Left ventricle myocardium inferior (tissue), 1 donor: ENCODE results near the gene SLC8A1. TPM values are rescaled to one million over a fixed set of nuclear protein-coding genes. Genes with fewer than 3 reads are reported as not detected.

Experiments
- DNase-seq: peaks from one replicate; pipeline ENCODE4 v3.0.0-alpha.2; 2020
- H3K27ac ChIP-seq: fragments of 200-600 bp; replicated peaks from 2 replicates; pipeline ENCODE4 v1.8.0; 2021
- H3K27me3 ChIP-seq: fragments of 200-600 bp; 2 replicates; pipeline ENCODE4 v1.8.0; 2021; ENCODE audit warnings: low read depth
- H3K36me3 ChIP-seq: fragments of 200-600 bp; 2 replicates; pipeline ENCODE4 v1.8.0; 2021
- H3K4me1 ChIP-seq: fragments of 200-600 bp; 2 replicates; pipeline ENCODE4 v1.8.0; 2021
- H3K4me3 ChIP-seq: fragments of 200-600 bp; 2 replicates; pipeline ENCODE4 v1.8.0; 2021; ENCODE audit warnings: mild to moderate bottlenecking, moderate library complexity
- H3K9me3 ChIP-seq: fragments of 200-600 bp; replicated peaks from 2 replicates; pipeline ENCODE4 v1.8.0; 2021
- intact Hi-C: fragments of 100-400 bp; cut with micrococcal nuclease; formaldehyde crosslinking; loops from one replicate; pipeline ENCODE4 v1.11.0; 2022
- total RNA-seq: library from RNA; stranded (reverse); fragmentation: NEBNext Ultra II Directional; extraction: Animal tissue kit (Norgen Biotek cat#: 25700); gene quantifications from one replicate; pipeline ENCODE4 v1.2.1, GENCODE V29; 2021
- TF ChIP-seq, protein P1 (sequence below): fragments of 200-600 bp; IDR thresholded peaks from 2 replicates; pipeline ENCODE4 v1.8.0; 2021; ENCODE audit warnings: antibody characterized with exemption, mild to moderate bottlenecking, borderline replicate concordance
- donor health status: DM: no; HTN: yes; CAD: no; lungs with severe emphysema.

The SLC8A1 gene
- total RNA-seq, 1 donor from 2014 or later: 990 TPM

GRCh38 chr2:40200366-40200915 lies 251.4 kb downstream of the SLC8A1 start:
- TF ChIP-seq, protein P1, sequence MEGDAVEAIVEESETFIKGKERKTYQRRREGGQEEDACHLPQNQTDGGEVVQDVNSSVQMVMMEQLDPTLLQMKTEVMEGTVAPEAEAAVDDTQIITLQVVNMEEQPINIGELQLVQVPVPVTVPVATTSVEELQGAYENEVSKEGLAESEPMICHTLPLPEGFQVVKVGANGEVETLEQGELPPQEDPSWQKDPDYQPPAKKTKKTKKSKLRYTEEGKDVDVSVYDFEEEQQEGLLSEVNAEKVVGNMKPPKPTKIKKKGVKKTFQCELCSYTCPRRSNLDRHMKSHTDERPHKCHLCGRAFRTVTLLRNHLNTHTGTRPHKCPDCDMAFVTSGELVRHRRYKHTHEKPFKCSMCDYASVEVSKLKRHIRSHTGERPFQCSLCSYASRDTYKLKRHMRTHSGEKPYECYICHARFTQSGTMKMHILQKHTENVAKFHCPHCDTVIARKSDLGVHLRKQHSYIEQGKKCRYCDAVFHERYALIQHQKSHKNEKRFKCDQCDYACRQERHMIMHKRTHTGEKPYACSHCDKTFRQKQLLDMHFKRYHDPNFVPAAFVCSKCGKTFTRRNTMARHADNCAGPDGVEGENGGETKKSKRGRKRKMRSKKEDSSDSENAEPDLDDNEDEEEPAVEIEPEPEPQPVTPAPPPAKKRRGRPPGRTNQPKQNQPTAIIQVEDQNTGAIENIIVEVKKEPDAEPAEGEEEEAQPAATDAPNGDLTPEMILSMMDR: no peak
- peaks cover 55% of the 10 kb centered on the region for H3K4me1 ChIP-seq
- no peak for DNase-seq
- intact Hi-C loops: no loop called here
- no peak overlapping the region for H3K27ac ChIP-seq
- no peaks in the 10 kb centered on the region for H3K9me3 ChIP-seq
- H3K27me3 ChIP-seq: no peaks in the 10 kb centered on the region
- H3K4me3 ChIP-seq: no peak overlapping the region
- H3K36me3 ChIP-seq: no peaks in the 10 kb centered on the region

DNA sequence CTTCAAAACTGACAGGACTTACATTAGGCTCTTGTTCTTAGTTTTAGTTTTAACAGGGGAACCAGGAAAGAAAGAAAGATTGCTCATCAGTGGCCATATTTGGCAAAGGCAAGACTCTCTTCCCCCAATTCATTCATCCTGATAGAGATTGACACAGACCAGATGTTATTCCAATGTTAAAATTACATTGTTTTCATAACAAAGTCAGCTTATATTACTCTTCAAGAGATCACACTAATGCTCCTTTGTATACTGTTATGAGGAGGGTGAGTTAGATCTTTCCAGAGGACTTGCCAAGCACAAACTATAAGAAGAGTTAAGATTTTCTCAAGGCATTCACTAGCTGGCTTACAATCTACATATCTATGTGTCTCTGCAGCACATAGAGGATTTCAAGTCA lies 252.1 kb downstream of the SLC8A1 start:
- TF ChIP-seq, protein P1: no peak
- H3K4me3 ChIP-seq: no peak overlapping the region
- no peaks in the 10 kb centered on the region for H3K9me3 ChIP-seq
- no peaks in the 10 kb centered on the region for H3K36me3 ChIP-seq
- H3K27ac ChIP-seq: no peak overlapping the region
- intact Hi-C loops: no loop called here
- no peak for DNase-seq
- H3K4me1 ChIP-seq: peaks cover 58% of the 10 kb centered on the region
- no peaks in the 10 kb centered on the region for H3K27me3 ChIP-seq

GRCh38 chr2:40197121-40197520 lies 254.8 kb downstream of the SLC8A1 start:
- Histone ChIP-seq H3K9me3 (no peaks in the 10 kb centered on the region), H3K4me3 (no peak overlapping the region), H3K27me3 (no peaks in the 10 kb centered on the region), H3K36me3 (no peaks in the 10 kb centered on the region), H3K27ac (no peak overlapping the region), H3K4me1 (peaks cover 46% of the 10 kb centered on the region)
- intact Hi-C loops: no loop called here
- DNase-seq: no peak
- TF ChIP-seq, protein P1: no peak

GRCh38 chr2:40193670-40194026 lies 258.2 kb downstream of the SLC8A1 start:
- TF ChIP-seq, protein P1: no peak
- DNase-seq: no peak
- intact Hi-C loops: no loop called here

DNA sequence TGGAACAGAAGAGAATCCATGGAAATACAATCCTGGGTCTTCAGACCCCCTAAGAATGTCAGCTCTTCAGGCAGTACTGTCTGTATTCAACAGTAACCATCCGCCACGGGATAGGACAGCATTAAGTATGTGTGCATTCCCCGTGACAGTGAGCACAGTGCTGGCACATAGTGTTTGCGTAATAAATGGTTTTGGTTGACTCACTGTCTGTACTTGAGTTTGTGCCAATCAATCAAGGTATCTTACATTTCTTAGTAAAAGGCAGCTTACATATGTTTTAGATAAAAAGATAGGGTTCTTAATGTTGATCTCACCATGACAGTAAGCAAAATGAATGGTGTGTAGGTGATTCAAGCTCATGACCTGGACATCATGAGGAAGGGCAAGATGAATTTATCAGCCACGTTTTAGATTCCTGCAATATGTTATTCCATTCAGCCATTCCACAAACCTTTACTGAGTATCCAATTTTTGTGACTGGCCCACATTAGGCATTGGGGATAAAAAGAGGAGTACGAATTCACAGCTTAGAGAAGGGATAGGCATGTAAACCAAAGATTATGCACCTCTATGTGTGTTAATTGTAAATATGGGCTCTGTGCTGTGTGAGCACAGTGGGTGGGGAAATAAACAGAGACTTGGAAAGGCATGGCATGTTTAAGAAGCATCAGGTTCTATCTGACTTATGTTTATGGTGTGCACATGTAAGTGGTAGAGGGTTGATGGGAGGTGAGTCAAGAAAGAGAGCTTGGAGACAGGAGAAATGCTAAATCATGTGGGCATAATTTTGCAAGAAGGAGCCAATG lies 258.8 kb downstream of the SLC8A1 start:
- Histone ChIP-seq H3K4me1 (peaks cover 30% of the 10 kb centered on the region), H3K27me3 (no peaks in the 10 kb centered on the region), H3K27ac (no peak overlapping the region), H3K4me3 (no peak overlapping the region), H3K9me3 (no peaks in the 10 kb centered on the region), H3K36me3 (no peaks in the 10 kb centered on the region)
- TF ChIP-seq, protein P1: no peak
- intact Hi-C loops: no loop called here
- no peak for DNase-seq

More at GRCh38 chr2:40193670-40194026, 258.2 kb downstream of the SLC8A1 start:
- no peaks in the 10 kb centered on the region for H3K36me3 ChIP-seq
- no peaks in the 10 kb centered on the region for H3K27me3 ChIP-seq
- peaks cover 29% of the 10 kb centered on the region for H3K4me1 ChIP-seq
- no peak overlapping the region for H3K27ac ChIP-seq
- no peak overlapping the region for H3K4me3 ChIP-seq
- H3K9me3 ChIP-seq: no peaks in the 10 kb centered on the region
